Activated CD4-positive, alpha-beta T cell treated with anti-CD3 and anti-CD28 coated beads for 4 hours (primary cell): ENCODE results near the gene CYP2E1.
"Not testable (repeated sequence)": the region's sequence is repeated elsewhere in the genome, so short reads cannot be mapped to it uniquely, and the experiment has no call there.

ENCODE experiments used
- DNase-seq, 2 donors: peaks; one replicate each; pipeline ENCODE4 v3.0.0-alpha.2; 2020

The CYP2E1 gene

DNA sequence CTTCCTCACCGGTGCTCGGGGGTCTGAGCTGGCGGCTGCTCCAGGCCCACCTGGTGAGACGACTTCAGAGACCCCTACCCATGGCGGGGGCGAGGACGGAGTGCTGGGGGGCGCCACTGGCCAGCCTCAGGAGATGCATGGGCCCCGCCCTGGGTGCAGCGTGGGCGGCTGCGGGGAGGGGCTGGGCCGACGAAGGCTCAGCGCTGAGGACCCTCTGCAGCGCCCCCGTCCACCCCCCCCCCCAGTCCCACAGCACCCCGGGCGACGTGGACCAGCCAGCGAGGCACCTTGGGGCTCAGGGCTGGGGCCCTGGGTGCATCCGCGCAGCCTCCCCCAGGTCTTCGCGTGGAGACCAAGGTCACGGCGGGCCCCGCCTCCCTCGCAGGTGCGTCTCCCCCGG lies 49.9 kb downstream of the CYP2E1 start:
- not testable (repeated sequence) for DNase-seq
